GM12874 (cell line): ENCODE measurements around the gene NECTIN4.

Experiments
- TF ChIP-seq, protein P1 (sequence below): IDR thresholded peaks from 2 replicates; pipeline ENCODE4 v1.5.1; 2011; ENCODE audit warnings: low read depth, mild to moderate bottlenecking, control low read depth, low read length, moderate library complexity; ENCODE audit not compliant: insufficient read depth

The NECTIN4 gene

DNA sequence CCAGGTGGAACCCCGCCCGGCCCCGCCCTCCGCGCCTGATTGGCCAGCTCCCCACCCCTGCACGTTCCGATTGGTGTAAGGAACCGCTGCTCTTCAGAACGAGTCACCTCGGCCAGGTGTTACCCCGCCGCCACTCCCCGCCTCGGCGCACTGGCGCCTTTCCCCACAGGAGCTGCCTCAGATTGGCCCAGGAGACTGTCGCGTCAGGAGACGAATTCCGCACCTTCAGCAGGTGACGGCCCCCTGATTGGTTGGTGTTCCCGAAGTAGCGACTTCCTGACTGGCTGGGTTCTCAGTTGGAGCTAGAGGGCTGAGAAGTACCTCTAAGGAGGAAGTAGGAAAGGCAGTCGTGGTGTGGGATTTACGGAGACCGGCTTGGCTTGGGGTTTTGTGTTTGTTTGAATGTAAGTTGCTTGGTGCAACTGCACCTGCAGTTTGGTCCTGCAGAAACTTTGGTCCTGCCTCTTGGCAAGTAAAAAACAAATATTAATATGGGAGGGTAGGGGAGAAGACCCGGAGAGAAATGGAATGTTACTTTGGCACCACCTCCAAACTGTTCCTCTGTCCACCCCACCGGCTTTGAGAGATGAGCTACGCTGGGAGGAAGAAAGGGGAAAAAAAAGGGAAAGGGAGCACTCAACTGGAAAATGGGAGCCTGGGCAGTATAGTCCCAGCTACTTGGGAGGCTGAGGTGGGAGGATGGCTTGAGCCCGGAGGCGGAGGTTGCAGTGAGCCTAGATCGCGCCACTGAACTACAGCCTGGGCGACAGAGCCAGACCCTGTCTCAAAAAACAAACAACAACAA, 68.0 kb downstream of the NECTIN4 start:
- TF ChIP-seq, protein P1, sequence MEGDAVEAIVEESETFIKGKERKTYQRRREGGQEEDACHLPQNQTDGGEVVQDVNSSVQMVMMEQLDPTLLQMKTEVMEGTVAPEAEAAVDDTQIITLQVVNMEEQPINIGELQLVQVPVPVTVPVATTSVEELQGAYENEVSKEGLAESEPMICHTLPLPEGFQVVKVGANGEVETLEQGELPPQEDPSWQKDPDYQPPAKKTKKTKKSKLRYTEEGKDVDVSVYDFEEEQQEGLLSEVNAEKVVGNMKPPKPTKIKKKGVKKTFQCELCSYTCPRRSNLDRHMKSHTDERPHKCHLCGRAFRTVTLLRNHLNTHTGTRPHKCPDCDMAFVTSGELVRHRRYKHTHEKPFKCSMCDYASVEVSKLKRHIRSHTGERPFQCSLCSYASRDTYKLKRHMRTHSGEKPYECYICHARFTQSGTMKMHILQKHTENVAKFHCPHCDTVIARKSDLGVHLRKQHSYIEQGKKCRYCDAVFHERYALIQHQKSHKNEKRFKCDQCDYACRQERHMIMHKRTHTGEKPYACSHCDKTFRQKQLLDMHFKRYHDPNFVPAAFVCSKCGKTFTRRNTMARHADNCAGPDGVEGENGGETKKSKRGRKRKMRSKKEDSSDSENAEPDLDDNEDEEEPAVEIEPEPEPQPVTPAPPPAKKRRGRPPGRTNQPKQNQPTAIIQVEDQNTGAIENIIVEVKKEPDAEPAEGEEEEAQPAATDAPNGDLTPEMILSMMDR: no peak
